NT2/D1 (cell line): ENCODE data around the gene LSM11.

Experiments
- DNase-seq: peaks from one replicate; pipeline ENCODE4 v3.0.0-alpha.2; 2011; ENCODE audit warnings: low read depth, low spot score
- H3K27me3 ChIP-seq: 2 replicates; pipeline ENCODE4 v1.6.0; 2011; ENCODE audit warnings: mild to moderate bottlenecking; ENCODE audit not compliant: insufficient read length, insufficient read depth
- H3K36me3 ChIP-seq: 2 replicates; pipeline ENCODE4 v1.6.1; 2011; ENCODE audit warnings: mild to moderate bottlenecking, low read length, mixed read lengths; ENCODE audit not compliant: insufficient read depth, insufficient read length
- H3K4me1 ChIP-seq: 2 replicates; pipeline ENCODE4 v1.5.1; 2011; ENCODE audit not compliant: insufficient read depth, insufficient read length
- H3K4me3 ChIP-seq: 2 replicates; pipeline ENCODE4 v1.5.1; 2011; ENCODE audit warnings: low read depth; ENCODE audit not compliant: insufficient read length
- H3K9ac ChIP-seq: 2 replicates; pipeline ENCODE4 v1.6.0; 2011; ENCODE audit warnings: low read depth; ENCODE audit not compliant: insufficient read length
- H3K9me3 ChIP-seq: 2 replicates; pipeline ENCODE4 v1.5.1; 2011; ENCODE audit warnings: mild to moderate bottlenecking, low read length; ENCODE audit not compliant: insufficient read depth
- SUZ12 ChIP-seq: IDR thresholded peaks from 2 replicates; pipeline ENCODE4 v1.6.1; 2011; ENCODE audit not compliant: insufficient read length, insufficient read depth; ENCODE audit errors: extremely low read depth
- YY1 ChIP-seq: IDR thresholded peaks from 2 replicates; pipeline ENCODE4 v1.6.1; 2011; ENCODE audit not compliant: insufficient read length, insufficient read depth
- ZNF274 ChIP-seq: IDR thresholded peaks from 2 replicates; pipeline ENCODE4 v1.6.1; 2011; ENCODE audit warnings: mild to moderate bottlenecking, low read depth, low read length

Gene LSM11

GRCh38 chr5:157739388-157740228, 3.9 kb upstream of the LSM11 start:
- Histone ChIP-seq H3K9me3 (peaks cover 6% of the 10 kb centered on the region), H3K4me3 (no peak overlapping the region), H3K36me3 (peaks cover 43% of the 10 kb centered on the region), H3K27me3 (peaks cover 8% of the 10 kb centered on the region), H3K4me1 (no peaks in the 10 kb centered on the region), H3K9ac (no peak overlapping the region)
- no peak for DNase-seq
- TF ChIP-seq SUZ12 (no peak), YY1 (no peak), ZNF274 (no peak)

- no peaks in the 10 kb centered on the region for H3K4me1 ChIP-seq
- no peak for TF ChIP-seq YY1
- TF ChIP-seq SUZ12: no peak
- no peak for TF ChIP-seq ZNF274
- no peak overlapping the region for H3K9ac ChIP-seq
- no peak for DNase-seq
- peaks cover 14% of the 10 kb centered on the region for H3K27me3 ChIP-seq
- peaks cover 6% of the 10 kb centered on the region for H3K9me3 ChIP-seq
- peaks cover 40% of the 10 kb centered on the region for H3K36me3 ChIP-seq
- H3K4me3 ChIP-seq: no peak overlapping the region
These were observed 3.3 kb upstream of the LSM11 start for GRCh38 chr5:157740229-157740610.

- no peak for DNase-seq
- H3K4me1 ChIP-seq: no peaks in the 10 kb centered on the region
- H3K9ac ChIP-seq: no peak overlapping the region
- peaks cover 32% of the 10 kb centered on the region for H3K36me3 ChIP-seq
- no peak for TF ChIP-seq SUZ12
- peaks cover 6% of the 10 kb centered on the region for H3K9me3 ChIP-seq
- H3K27me3 ChIP-seq: peaks cover 14% of the 10 kb centered on the region
- no peak overlapping the region for H3K4me3 ChIP-seq
These were observed 2.4 kb upstream of the LSM11 start for GRCh38 chr5:157741131-157741530.

- no peak for TF ChIP-seq SUZ12
- no peak for TF ChIP-seq YY1
- no peak for TF ChIP-seq ZNF274
- peak overlapping the region; percentile 71 for H3K4me3 ChIP-seq
- H3K9me3 ChIP-seq: no peaks in the 10 kb centered on the region
- no peak for DNase-seq
- peak overlapping the region; percentile 77 for H3K9ac ChIP-seq
- peaks cover 14% of the 10 kb centered on the region for H3K27me3 ChIP-seq
- no peaks in the 10 kb centered on the region for H3K4me1 ChIP-seq
- peaks cover 7% of the 10 kb centered on the region for H3K36me3 ChIP-seq
These were observed 819 bp downstream of the LSM11 start for GRCh38 chr5:157744051-157745011.

GRCh38 chr5:157745041-157745456, 1.5 kb downstream of the LSM11 start:
- no peaks in the 10 kb centered on the region for H3K9me3 ChIP-seq
- peaks cover 14% of the 10 kb centered on the region for H3K27me3 ChIP-seq
- TF ChIP-seq YY1: no peak
- no peak for TF ChIP-seq ZNF274
- no peak for TF ChIP-seq SUZ12
- H3K4me3 ChIP-seq: no peak overlapping the region
- no peak for DNase-seq
- H3K9ac ChIP-seq: peak overlapping the region; percentile 77
- H3K36me3 ChIP-seq: no peaks in the 10 kb centered on the region
- H3K4me1 ChIP-seq: no peaks in the 10 kb centered on the region

GRCh38 chr5:157747173-157747740, 3.7 kb downstream of the LSM11 start:
- Histone ChIP-seq H3K4me1 (no peaks in the 10 kb centered on the region), H3K36me3 (peaks cover 3% of the 10 kb centered on the region), H3K27me3 (peaks cover 14% of the 10 kb centered on the region), H3K4me3 (no peak overlapping the region), H3K9ac (no peak overlapping the region), H3K9me3 (no peaks in the 10 kb centered on the region)
- TF ChIP-seq YY1 (no peak), SUZ12 (no peak), ZNF274 (no peak)
- no peak for DNase-seq
